ENCODE measurements around the gene CFAP77.

The CFAP77 gene

GRCh38 chr9:132461281-132461896 lies 51.4 kb downstream of the CFAP77 start:
- TF ChIP-seq, protein P1, sequence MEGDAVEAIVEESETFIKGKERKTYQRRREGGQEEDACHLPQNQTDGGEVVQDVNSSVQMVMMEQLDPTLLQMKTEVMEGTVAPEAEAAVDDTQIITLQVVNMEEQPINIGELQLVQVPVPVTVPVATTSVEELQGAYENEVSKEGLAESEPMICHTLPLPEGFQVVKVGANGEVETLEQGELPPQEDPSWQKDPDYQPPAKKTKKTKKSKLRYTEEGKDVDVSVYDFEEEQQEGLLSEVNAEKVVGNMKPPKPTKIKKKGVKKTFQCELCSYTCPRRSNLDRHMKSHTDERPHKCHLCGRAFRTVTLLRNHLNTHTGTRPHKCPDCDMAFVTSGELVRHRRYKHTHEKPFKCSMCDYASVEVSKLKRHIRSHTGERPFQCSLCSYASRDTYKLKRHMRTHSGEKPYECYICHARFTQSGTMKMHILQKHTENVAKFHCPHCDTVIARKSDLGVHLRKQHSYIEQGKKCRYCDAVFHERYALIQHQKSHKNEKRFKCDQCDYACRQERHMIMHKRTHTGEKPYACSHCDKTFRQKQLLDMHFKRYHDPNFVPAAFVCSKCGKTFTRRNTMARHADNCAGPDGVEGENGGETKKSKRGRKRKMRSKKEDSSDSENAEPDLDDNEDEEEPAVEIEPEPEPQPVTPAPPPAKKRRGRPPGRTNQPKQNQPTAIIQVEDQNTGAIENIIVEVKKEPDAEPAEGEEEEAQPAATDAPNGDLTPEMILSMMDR (IDR thresholded peaks at IDR 0.05; ENCODE audit: borderline replicate concordance, insufficient read depth, low read depth, low read length), result no peak

DNA sequence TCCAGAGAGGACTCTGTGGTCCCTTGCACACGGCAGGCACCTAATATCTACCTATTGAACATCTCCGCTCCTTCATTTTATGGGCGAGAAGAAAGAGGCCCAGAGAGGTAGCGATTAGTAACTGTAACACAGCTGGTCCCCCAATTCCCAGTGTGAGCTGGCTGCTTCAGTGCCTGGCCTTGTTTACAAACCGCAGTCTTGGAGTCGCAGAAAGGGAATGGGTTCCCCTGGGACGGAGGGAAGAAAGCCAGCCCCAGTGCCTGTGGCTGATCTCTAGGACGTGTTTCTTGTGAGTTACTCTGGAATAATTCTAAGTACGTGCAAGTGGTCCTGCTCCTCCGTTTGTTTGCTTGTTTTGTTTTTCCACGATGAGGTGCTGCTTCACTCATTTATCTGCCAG lies 52.0 kb downstream of the CFAP77 start:
- no peak overlapping the region for H3K4me3 ChIP-seq (ENCODE audit: low read depth, low read length)
- TF ChIP-seq, protein P1 (IDR thresholded peaks at IDR 0.05; ENCODE audit: borderline replicate concordance, insufficient read depth, low read depth, low read length), result no peak

More at GRCh38 chr9:132461281-132461896, 51.4 kb downstream of the CFAP77 start:
- H3K4me3 ChIP-seq (ENCODE audit: low read depth, low read length), result no peak overlapping the region

DNA sequence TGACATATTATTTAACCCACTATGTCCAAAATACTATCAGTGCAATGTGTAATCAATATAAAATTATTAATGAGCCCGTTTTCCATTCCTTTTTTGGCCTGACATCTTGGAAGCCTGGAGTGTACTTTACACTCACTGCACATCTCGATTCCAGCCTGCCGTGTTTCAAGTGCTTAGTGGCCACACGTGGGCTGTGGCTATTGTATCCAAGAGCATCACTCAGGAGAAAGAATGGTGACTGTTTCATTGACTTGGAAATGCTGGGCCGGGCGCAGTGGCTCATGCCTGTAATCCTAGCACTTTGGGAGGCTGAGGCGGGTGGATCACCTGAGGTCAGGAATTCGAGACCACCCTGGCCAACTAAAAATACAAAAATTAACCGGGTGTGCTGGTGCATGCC lies 54.5 kb downstream of the CFAP77 start:
- H3K4me3 ChIP-seq (ENCODE audit: low read depth, low read length), result no peak overlapping the region
- TF ChIP-seq, protein P1 (IDR thresholded peaks at IDR 0.05; ENCODE audit: borderline replicate concordance, insufficient read depth, low read depth, low read length), result no peak

DNA sequence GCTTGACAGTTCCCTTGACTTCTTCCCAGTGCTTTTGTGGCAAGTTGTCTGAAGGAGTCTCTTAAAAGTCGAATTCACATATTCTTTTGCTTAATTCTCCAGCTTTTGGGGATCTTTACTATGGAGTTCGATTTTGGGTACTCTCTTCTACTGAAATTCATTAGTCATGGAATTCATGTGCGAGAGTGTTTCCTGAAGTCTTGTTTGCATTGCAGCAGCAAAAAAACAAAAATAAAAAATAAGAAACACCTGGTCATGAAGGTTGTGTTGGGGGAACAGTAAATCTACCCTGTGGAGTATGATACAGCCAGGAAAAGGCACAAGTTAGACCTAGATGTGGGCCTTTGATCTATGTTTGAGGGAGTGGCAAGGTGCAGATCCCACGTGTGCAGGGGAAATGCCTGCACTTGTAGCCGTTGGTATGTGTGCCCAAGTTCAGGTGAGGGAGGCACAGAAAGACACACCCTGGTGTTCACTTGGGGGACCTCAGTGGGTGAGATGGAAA lies 55.2 kb downstream of the CFAP77 start:
- TF ChIP-seq, protein P1 (IDR thresholded peaks at IDR 0.05; ENCODE audit: borderline replicate concordance, insufficient read depth, low read depth, low read length), result no peak
- no peak overlapping the region for H3K4me3 ChIP-seq (ENCODE audit: low read depth, low read length)

- TF ChIP-seq, protein P1 (IDR thresholded peaks at IDR 0.05; ENCODE audit: borderline replicate concordance, insufficient read depth, low read depth, low read length), result no peak
These were observed 62.2 kb downstream of the CFAP77 start for GRCh38 chr9:132472199-132472598.

DNA sequence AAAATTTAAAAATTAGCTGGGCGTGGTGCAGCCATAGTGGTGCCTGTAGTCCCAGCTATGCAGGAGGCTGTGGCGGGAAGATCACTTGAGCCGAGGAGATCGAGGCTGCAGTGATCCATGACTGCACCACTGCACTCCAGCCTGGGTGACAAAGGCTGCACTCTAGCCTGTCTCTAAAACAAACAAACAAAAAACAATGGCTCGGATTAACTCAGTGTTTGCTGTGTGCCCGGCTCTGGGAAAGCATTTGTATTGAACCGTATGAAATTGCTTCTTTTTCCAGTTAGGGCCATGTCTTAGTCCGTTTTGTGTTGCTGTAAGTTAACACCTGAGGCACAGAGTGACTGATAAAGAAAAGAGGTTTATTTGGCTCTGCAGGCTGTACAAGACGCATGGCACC lies 62.6 kb downstream of the CFAP77 start:
- H3K4me3 ChIP-seq (ENCODE audit: low read depth, low read length), result no peak overlapping the region
- TF ChIP-seq, protein P1 (IDR thresholded peaks at IDR 0.05; ENCODE audit: borderline replicate concordance, insufficient read depth, low read depth, low read length), result no peak

More at GRCh38 chr9:132472199-132472598, 62.2 kb downstream of the CFAP77 start:
- no peak overlapping the region for H3K4me3 ChIP-seq (ENCODE audit: low read depth, low read length)

DNA sequence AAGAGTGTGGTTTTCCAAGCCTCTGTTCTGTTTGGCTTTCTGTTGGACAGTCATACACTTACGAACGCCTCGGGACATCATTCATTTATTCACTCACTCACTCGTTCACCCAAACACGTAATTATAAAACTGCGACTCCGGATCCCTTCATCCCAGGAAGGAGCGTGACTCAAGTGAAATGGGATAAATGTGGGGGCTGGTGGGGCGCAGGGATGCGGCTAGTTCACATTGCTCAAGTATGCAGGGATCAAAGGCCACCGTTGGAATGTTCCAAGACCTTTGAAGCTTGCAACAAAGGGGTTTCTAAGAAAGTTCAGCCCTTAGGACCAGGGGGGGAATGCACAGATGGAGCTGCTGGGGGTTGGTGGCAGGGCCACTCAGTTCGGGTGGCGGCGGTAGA lies 64.2 kb downstream of the CFAP77 start:
- TF ChIP-seq, protein P1 (IDR thresholded peaks at IDR 0.05; ENCODE audit: borderline replicate concordance, insufficient read depth, low read depth, low read length), result no peak
- H3K4me3 ChIP-seq (ENCODE audit: low read depth, low read length), result no peak overlapping the region

Data from GM12875 (cell line).